Stimulated activated effector memory CD8-positive, alpha-beta T cell treated with anti-CD3 and anti-CD28 coated beads, Interleukin-12 subunit alpha, Interleukin-12 subunit beta, amount 100 ng/mL, for 72 hours (primary cell): Measurements from ENCODE around the gene FAM193B.
A peak's percentile ranks its signal among the peaks of the same experiment; 100 is the strongest.
"Not testable (repeated sequence)": the region's sequence is repeated elsewhere in the genome, so short reads cannot be mapped to it uniquely, and the experiment has no call there.

Source experiments
- ATAC-seq: fragments of 150-1000 bp; cut with Tn5 transposase; 2 replicates; pipeline ENCODE4 v1.10.0; 2021
- DNase-seq, 2 donors: peaks; one replicate each; pipeline ENCODE4 v3.0.0; 2021 to 2022; ENCODE audit warnings: low spot score in 2 of 2
- H3K27ac Mint-ChIP-seq: one replicate; pipeline ENCODE4 v1.8.0; 2022; ENCODE audit warnings: mild to moderate bottlenecking, mixed read lengths
- H3K36me3 Mint-ChIP-seq: one replicate; pipeline ENCODE4 v1.8.0; 2022; ENCODE audit warnings: mild to moderate bottlenecking, mixed read lengths
- H3K4me1 Mint-ChIP-seq: one replicate; pipeline ENCODE4 v1.8.0; 2022; ENCODE audit warnings: mixed read lengths
- H3K4me3 Mint-ChIP-seq: one replicate; pipeline ENCODE4 v1.8.0; 2022; ENCODE audit warnings: mild to moderate bottlenecking, mixed read lengths
- H3K9me3 Mint-ChIP-seq: one replicate; pipeline ENCODE4 v1.8.0; 2022; ENCODE audit warnings: mixed read lengths

The FAM193B gene

GRCh38 chr5:177534433-177534832 lies 19.9 kb downstream of the FAM193B start:
- H3K4me3 Mint-ChIP-seq, ATAC-seq, DNase-seq, H3K9me3 Mint-ChIP-seq, H3K27ac Mint-ChIP-seq, H3K4me1 Mint-ChIP-seq: not testable (repeated sequence)
- peaks cover 86% of the 10 kb centered on the region for H3K36me3 Mint-ChIP-seq

GRCh38 chr5:177531209-177531940 lies 23.0 kb downstream of the FAM193B start:
- Mint-ChIP-seq H3K4me3 (no peak overlapping the region), H3K27ac (peak overlapping the region; percentile 83), H3K36me3 (peaks cover 59% of the 10 kb centered on the region), H3K9me3 (no peaks in the 10 kb centered on the region), H3K4me1 (peaks cover 6% of the 10 kb centered on the region)
- DNase-seq: no peak
- ATAC-seq: no peak

GRCh38 chr5:177530638-177531037 lies 23.7 kb downstream of the FAM193B start:
- no peak for ATAC-seq
- Mint-ChIP-seq H3K9me3 (no peaks in the 10 kb centered on the region), H3K27ac (peak overlapping the region; percentile 83), H3K4me1 (peaks cover 6% of the 10 kb centered on the region), H3K4me3 (no peak overlapping the region), H3K36me3 (peaks cover 54% of the 10 kb centered on the region)
- DNase-seq: no peak

GRCh38 chr5:177529247-177530203 lies 24.8 kb downstream of the FAM193B start:
- H3K27ac Mint-ChIP-seq: peak overlapping the region; percentile 83
- peaks cover 51% of the 10 kb centered on the region for H3K36me3 Mint-ChIP-seq

GRCh38 chr5:177528631-177529030 lies 25.7 kb downstream of the FAM193B start:
- no peaks in the 10 kb centered on the region for H3K9me3 Mint-ChIP-seq
- DNase-seq (no peak), ATAC-seq (no peak)
- H3K4me1 Mint-ChIP-seq: peaks cover 6% of the 10 kb centered on the region
- H3K36me3 Mint-ChIP-seq: peaks cover 50% of the 10 kb centered on the region
- no peak overlapping the region for H3K27ac Mint-ChIP-seq
- no peak overlapping the region for H3K4me3 Mint-ChIP-seq

More at GRCh38 chr5:177529247-177530203, 24.8 kb downstream of the FAM193B start:
- Mint-ChIP-seq H3K4me3 (no peak overlapping the region), H3K4me1 (peaks cover 6% of the 10 kb centered on the region), H3K9me3 (no peaks in the 10 kb centered on the region)
- ATAC-seq (no peak), DNase-seq (no peak)

GRCh38 chr5:177527595-177527994 lies 26.8 kb downstream of the FAM193B start:
- DNase-seq: no peak
- peaks cover 6% of the 10 kb centered on the region for H3K4me1 Mint-ChIP-seq
- no peak overlapping the region for H3K27ac Mint-ChIP-seq
- ATAC-seq: no peak
- H3K36me3 Mint-ChIP-seq: peaks cover 49% of the 10 kb centered on the region
- H3K4me3 Mint-ChIP-seq: no peak overlapping the region
- H3K9me3 Mint-ChIP-seq: no peaks in the 10 kb centered on the region

- Mint-ChIP-seq H3K4me3 (no peak overlapping the region), H3K9me3 (no peaks in the 10 kb centered on the region), H3K27ac (no peak overlapping the region), H3K36me3 (peaks cover 42% of the 10 kb centered on the region), H3K4me1 (peaks cover 7% of the 10 kb centered on the region)
- DNase-seq (no peak), ATAC-seq (no peak)
Measured at GRCh38 chr5:177526791-177527190, 27.6 kb downstream of the FAM193B start.

- H3K36me3 Mint-ChIP-seq: peaks cover 46% of the 10 kb centered on the region
- no peaks in the 10 kb centered on the region for H3K9me3 Mint-ChIP-seq
- ATAC-seq: no peak
- H3K27ac Mint-ChIP-seq: no peak overlapping the region
- no peak for DNase-seq
- H3K4me1 Mint-ChIP-seq: peaks cover 13% of the 10 kb centered on the region
- H3K4me3 Mint-ChIP-seq: no peak overlapping the region
Measured at GRCh38 chr5:177526191-177526590, 28.2 kb downstream of the FAM193B start.

GRCh38 chr5:177524941-177525655 lies 29.3 kb downstream of the FAM193B start:
- DNase-seq: no peak
- no peaks in the 10 kb centered on the region for H3K9me3 Mint-ChIP-seq
- H3K4me3 Mint-ChIP-seq: no peak overlapping the region
- H3K27ac Mint-ChIP-seq: no peak overlapping the region
- no peak for ATAC-seq
- H3K36me3 Mint-ChIP-seq: peaks cover 47% of the 10 kb centered on the region
- H3K4me1 Mint-ChIP-seq: peaks cover 18% of the 10 kb centered on the region

GRCh38 chr5:177524539-177524900 lies 29.8 kb downstream of the FAM193B start:
- Mint-ChIP-seq H3K27ac (no peak overlapping the region), H3K36me3 (peaks cover 52% of the 10 kb centered on the region), H3K4me3 (no peak overlapping the region), H3K4me1 (peaks cover 24% of the 10 kb centered on the region), H3K9me3 (no peaks in the 10 kb centered on the region)
- no peak for DNase-seq
- ATAC-seq: no peak

GRCh38 chr5:177523711-177524538 lies 30.4 kb downstream of the FAM193B start:
- peaks cover 29% of the 10 kb centered on the region for H3K4me1 Mint-ChIP-seq
- ATAC-seq (no peak), DNase-seq (no peak)
- no peaks in the 10 kb centered on the region for H3K9me3 Mint-ChIP-seq
- no peak overlapping the region for H3K4me3 Mint-ChIP-seq
- peaks cover 58% of the 10 kb centered on the region for H3K36me3 Mint-ChIP-seq
- peak overlapping the region; percentile 41 for H3K27ac Mint-ChIP-seq

- DNase-seq (no peak), ATAC-seq (no peak)
- Mint-ChIP-seq H3K27ac (peak overlapping the region; percentile 92), H3K4me1 (peaks cover 46% of the 10 kb centered on the region), H3K36me3 (peaks cover 75% of the 10 kb centered on the region), H3K9me3 (no peaks in the 10 kb centered on the region), H3K4me3 (no peak overlapping the region)
Measured at GRCh38 chr5:177520916-177521513, 33.3 kb downstream of the FAM193B start.

- DNase-seq: no peak
- Mint-ChIP-seq H3K36me3 (peaks cover 76% of the 10 kb centered on the region), H3K27ac (peak overlapping the region; percentile 92), H3K4me3 (no peak overlapping the region), H3K9me3 (no peaks in the 10 kb centered on the region), H3K4me1 (peaks cover 54% of the 10 kb centered on the region)
- ATAC-seq: no peak
Measured at GRCh38 chr5:177520271-177520670, 34.1 kb downstream of the FAM193B start.
